Right renal pelvis (tissue), 4 donors: ENCODE results near the gene SELENOM. TPM values are rescaled to one million over a fixed set of nuclear protein-coding genes. Genes with fewer than 3 reads are reported as not detected.

Experiments
- polyA plus RNA-seq, 4 donors: library from polyadenylated mRNA; unstranded; fragments of 120-200 nt; gene quantifications; one replicate each; pipeline ENCODE4 v1.2.1, GENCODE V29; 2013; ENCODE audit not compliant: insufficient read length in 4 of 4

The SELENOM gene
- polyA plus RNA-seq, 4 donors, result 8.2 to 14.0 (median 10.1) TPM

Other genes starting within 250 kb of the SELENOM start
- 10 to 100 TPM; 31.8 to 36.3 (median 33.6) TPM for gene MORC2, start 138.8 kb downstream of the SELENOM start, polyA plus RNA-seq
- gene TUG1, start 138.3 kb downstream of the SELENOM start, polyA plus RNA-seq, result 100 to 1,000 TPM; 194 to 241 (median 229) TPM
- 10 to 100 TPM; 32.2 to 50.9 (median 35.5) TPM for gene SMTN, start 26.2 kb downstream of the SELENOM start, polyA plus RNA-seq
- gene INPP5J, start 15.4 kb upstream of the SELENOM start, polyA plus RNA-seq, result 1 to 10 TPM; 4.3 to 4.6 (median 4.6) TPM
- gene PLA2G3, start 32.9 kb upstream of the SELENOM start, polyA plus RNA-seq, result under 1 TPM; 0.10 to 0.21 (median 0.18) TPM
- gene RNF185, start 52.6 kb upstream of the SELENOM start, polyA plus RNA-seq, result 10 to 100 TPM; 53.1 to 58.7 (median 55.8) TPM
- 10 to 100 TPM; 52.5 to 57.4 (median 53.0) TPM for gene LIMK2, start 104.7 kb upstream of the SELENOM start, polyA plus RNA-seq
- gene PIK3IP1, start 184.9 kb upstream of the SELENOM start, polyA plus RNA-seq, result 10 to 100 TPM; 12.4 to 15.2 (median 14.5) TPM
- 10 to 100 TPM; 74.4 to 82.5 (median 77.8) TPM for gene PATZ1, start 238.8 kb upstream of the SELENOM start, polyA plus RNA-seq